ENCODE data around the gene FAM20B.

DNA sequence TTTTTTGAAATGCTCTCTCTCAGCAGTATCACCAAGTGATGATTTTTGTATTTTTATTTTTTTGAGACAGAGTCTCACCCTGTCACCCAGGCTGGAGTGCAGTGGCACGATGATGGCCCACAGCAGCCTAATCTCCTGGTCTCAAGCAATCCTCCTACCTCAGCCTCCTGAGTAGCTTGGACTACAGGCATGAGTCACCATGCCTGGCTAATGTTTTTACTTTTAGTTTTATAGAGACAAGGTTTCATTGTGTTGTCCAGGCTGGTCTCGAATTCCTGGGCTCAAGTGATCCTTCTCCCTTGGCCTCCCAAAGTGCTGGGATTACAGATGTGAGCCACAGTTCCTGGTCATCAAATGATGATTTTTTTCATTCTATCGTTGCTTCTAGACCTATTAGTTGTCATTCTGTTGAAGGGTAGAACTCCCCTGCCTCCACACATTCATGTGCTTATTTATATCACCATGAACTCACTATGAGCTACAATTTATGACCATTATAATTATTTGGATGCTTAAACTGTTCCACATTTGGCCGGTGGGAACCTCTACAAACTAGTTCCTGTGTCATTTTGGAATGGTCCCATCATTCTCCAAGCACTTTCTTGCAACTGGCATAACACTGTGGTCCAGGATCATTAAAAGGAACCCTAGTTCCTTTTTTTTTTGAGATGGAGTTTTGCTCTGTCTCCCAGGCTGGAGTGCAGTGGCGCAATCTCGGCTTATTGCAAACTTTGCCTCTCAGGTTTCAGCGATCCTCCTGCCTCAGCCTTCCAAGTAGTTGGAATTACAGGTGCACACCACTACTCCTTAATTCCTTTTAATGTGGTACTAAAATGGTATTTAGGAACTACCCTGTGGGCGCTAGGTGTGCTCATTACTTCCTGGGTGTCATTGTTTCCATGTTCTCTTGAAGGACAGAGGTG, 35.9 kb downstream of the FAM20B start:
- TF ChIP-seq, protein P1, sequence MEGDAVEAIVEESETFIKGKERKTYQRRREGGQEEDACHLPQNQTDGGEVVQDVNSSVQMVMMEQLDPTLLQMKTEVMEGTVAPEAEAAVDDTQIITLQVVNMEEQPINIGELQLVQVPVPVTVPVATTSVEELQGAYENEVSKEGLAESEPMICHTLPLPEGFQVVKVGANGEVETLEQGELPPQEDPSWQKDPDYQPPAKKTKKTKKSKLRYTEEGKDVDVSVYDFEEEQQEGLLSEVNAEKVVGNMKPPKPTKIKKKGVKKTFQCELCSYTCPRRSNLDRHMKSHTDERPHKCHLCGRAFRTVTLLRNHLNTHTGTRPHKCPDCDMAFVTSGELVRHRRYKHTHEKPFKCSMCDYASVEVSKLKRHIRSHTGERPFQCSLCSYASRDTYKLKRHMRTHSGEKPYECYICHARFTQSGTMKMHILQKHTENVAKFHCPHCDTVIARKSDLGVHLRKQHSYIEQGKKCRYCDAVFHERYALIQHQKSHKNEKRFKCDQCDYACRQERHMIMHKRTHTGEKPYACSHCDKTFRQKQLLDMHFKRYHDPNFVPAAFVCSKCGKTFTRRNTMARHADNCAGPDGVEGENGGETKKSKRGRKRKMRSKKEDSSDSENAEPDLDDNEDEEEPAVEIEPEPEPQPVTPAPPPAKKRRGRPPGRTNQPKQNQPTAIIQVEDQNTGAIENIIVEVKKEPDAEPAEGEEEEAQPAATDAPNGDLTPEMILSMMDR (conservative IDR thresholded peaks at IDR 0.05 in 1 of 2, IDR thresholded peaks at IDR 0.05 in 1 of 2; ENCODE audit: extremely low read depth in 1 of 2, insufficient read depth in 1 of 2, low read depth in 1 of 2, low read length in 2 of 2): no peak
- TF ChIP-seq EZH2 (IDR thresholded peaks at IDR 0.05; ENCODE audit: borderline replicate concordance, low read length): no peak
